ENCODE data around the gene CFAP46. TPM values are rescaled to one million over a fixed set of nuclear protein-coding genes. Genes with fewer than 3 reads are reported as not detected.

The CFAP46 gene
- 1.9 TPM for total RNA-seq
- long read RNA-seq, partial matches to known transcripts, result 0 of 1 reads
- long read RNA-seq, other reads (novel, unspliced or antisense), result 1 of 1 reads

DNA sequence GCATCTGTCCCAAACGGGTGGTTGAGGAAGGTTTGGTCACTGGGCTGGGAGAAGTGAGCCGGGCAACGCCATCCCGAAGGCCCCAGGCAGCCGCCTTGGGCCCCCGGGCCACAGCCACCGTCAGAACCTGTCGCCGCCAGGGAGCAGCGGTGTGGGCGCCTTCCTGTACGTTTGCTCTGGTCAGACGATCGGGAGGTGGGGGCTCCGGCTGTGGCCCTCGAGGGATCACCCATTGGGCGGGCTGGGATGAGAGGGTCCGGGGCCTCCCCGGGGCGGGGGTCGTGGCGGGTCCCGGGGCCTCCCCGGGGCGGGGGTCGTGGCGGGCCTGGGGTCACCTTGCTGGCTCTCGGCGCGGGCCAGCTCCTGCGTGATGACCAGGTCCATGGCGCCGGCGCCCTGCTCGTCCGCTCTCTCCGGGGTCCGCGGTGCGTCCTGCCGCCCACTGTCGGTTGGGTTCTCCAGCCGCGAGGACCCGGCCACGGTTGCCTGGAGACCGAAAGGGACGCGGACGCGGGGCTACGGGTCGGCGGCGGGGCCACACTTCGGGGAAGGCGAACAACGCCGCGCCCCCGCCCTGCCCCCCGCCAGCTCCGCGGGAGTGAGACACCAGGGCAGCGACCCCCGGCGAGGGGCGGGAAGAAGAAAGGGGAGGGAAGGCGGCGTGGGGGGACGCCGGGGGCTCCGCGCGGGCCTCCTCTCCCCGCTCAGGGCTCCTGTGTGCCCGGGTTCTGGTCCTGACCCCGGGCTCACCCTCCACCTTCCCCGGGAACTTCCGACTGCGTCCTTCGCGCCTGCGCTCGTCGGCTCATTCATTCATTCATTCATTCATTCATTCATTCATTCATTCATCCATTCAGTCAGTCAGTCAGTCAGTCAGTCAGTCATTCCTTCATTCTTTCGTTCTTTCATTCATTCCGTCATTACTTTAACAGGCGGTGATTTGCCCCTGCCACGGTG lies at the start of gene CFAP46:
Gene CFAP46, minus strand, starts transcription at position 470 of the 957 bp plus-strand sequence. Its CDS starts 86 bp downstream, at position 384.
- DNase-seq, result peak; percentile 67
- peak; percentile 92 for ATAC-seq (ENCODE audit: poor library complexity)
- intact Hi-C loops (cut with DNase I), result no loop called here

DNA sequence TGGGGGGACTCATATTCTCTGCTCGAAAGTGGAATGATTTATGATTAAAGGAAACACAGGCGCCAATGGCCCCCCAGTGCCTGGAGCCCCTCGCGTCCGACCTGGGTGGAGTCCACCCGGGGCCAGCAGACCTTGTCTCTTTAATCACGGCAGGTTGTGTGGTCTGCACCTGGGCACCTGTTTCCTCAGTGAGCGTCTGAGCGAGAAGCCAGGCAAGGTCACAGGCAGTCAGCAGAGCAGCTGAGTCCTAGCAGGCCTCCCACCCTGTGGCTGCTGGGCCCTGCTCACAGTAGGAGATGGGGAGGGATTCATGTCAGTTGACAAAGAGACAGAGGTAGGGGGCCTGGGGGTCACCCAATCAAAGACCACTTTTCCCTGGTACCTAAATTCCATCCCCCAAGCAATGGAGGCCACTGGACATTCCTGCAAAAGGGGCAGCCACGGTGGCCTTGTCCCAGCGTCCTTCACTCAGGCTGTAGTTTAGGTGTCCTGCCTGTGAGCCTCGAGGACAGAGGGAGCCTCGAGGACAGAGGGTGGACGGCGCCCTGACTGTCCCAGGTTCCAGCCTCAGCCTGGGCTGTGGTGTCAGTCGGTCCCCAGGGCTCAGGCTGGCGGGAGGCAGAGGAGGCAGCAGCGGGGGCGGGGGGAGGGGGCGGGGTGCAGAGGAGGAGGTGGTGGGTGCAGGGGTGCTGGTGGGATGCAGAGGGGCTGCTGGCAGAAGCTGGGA lies 49.5 kb upstream of the CFAP46 start:
- ATAC-seq (ENCODE audit: poor library complexity) (no peak), DNase-seq (peak; percentile 26)
- intact Hi-C loops (cut with DNase I), result no loop called here

- intact Hi-C loops (cut with DNase I), result no loop called here
- ATAC-seq (ENCODE audit: poor library complexity), result no peak
- no peak for DNase-seq
Measured at GRCh38 chr10:132990684-132991545, 48.5 kb upstream of the CFAP46 start.

DNA sequence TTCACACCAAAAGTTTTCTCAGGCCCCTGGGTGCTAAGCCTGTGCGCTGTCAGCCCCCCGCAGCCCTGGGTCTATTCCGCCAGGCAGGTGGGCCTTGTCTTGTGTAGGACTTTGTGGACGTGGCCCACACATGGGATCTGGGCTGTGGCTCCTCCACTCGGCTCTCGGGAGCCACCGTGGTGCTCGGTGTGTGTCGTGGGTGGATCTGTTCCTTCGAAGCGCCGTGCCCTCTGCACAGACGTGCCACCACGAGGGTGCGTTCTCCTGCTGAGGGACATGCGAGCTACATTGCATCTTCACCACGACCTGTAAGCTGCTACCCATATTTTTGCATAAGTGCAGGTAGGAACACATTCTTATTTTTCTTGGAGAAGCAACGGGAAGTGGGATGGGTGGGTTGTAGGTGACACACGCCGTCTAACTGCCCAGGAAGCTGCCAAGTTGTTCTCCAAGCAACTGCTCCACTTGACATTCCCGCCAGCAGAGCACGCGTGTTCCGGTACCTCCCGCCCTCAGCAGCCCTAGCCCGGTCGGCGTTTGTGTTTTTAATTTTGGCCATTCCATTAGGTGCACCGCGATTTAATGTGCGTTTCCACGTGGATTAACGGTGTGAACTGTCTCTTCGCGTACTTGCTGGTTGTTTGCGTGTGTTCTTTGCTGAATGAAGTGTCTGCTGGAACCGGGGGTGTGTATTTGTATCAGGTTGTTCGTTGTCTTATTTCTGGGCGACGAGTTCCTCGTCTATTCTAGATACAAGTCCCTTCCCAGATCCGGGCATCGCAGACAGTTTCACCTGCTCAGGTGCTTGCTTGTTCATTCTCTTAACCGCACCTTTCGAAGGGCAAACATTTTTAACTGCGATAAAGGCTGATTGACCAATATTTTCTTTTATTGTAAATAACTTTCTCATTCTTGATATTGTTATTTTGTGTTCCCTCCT lies 47.4 kb upstream of the CFAP46 start:
- intact Hi-C loops (cut with DNase I), result no loop called here
- DNase-seq, result no peak

DNA sequence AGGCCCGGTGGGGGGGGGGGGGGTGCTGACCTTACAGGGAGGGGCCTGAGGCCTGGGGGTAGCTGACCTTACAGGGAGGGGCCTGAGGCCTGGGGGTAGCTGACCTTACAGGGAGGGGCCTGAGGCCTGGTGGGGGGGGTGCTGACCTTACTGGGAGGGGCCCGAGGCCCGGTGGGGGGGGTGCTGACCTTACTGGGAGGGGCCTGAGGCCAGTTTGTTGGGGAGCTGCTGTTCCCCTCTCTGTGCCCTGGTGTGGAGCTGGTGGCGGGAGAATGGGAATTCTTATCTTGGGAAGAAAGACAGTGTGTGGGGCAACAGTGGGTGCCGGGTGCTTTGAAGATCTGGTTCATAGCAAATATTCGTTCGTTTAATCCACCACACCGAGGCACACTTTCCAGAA lies 46.6 kb upstream of the CFAP46 start:
- intact Hi-C loops (cut with DNase I), result no loop called here

More for the DNA sequence above, 47.4 kb upstream of the CFAP46 start:
- no peak for ATAC-seq (ENCODE audit: poor library complexity)

DNA sequence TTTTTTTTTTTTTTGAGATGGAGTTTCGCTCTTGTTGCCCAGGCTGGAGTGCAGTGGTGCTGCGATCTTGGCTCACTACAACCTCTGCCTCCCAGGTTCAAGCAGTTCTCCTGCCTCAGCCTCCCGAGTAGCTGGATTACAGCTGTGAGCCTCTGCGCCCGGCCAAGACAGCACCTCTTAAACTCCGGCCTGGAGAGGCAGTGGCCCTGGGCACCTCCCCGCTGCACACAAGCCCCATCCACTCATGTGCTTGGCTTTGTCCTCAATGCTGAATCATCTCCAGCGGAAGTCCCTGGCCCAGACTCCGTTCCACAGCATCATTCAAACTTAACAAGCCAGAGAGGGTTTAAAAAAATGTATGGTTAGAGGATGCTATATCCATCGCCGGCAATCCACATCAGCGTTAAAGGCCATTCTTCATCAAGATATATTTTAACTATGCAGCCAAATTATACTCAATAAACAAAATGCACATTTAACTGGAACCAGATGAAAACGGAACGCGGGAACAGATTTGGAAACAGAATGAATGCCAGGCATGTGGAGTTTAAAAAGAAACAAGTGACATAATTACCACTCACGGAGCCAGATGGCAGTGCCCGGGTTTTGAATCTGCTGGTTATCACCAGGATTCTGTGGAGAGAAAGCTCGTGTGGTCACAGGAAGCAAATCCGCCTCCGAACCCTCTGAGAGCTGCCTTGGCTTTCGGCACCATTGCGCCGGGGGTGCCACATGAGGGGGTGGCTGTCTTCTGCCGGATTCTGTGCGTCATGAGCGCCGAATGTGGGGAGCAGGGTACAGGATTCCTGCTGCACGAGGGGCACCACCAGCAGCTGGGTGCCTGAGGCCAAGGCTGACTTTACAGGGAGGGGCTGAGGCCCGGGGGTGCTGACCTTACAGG lies 45.6 kb upstream of the CFAP46 start:
- no peak for DNase-seq
- intact Hi-C loops (cut with DNase I), result no loop called here
- no peak for ATAC-seq (ENCODE audit: poor library complexity)

More for the DNA sequence above, 46.6 kb upstream of the CFAP46 start:
- no peak for DNase-seq
- ATAC-seq (ENCODE audit: poor library complexity), result no peak

DNA sequence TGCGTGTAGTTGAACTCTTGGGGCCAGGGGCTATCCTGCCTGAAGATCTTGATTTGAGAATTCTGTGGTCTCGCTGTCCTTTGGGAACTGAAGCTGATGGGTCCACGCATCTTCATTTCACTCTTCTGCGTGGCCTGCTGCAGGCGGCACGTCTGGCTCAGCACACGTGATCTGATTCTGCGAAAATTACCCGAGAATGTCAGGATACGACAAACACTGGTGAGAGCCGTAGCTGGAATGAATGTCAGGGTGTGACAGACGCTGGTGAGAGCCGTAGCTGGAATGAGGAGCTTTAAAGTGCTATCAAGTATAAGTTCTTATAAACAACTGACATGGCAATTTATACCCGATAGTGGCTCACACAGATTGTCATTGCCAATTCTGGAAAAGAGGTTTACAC lies 44.6 kb upstream of the CFAP46 start:
- no peak for ATAC-seq (ENCODE audit: poor library complexity)
- no peak for DNase-seq
- intact Hi-C loops (cut with DNase I), result no loop called here

DNA sequence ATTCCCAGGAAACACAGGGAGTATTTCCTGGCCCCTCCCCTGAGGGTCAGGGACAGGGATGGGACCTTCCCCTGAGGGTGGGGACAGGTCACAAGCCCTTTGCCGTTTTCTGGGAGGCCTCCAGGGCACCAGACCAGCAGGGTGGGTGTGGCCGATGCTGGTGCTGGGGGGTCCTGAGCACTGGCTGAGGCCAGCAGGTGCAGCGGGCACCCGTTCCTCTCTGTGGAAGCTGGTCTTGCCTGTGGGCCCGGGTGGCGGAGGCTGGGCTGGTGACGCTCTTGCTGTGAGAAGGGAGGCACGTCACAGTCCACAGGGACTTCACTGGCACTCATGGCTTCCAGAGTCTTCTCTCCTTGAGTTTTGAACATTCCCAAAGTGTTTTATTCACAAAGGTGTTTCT lies 44.2 kb upstream of the CFAP46 start:
- no peak for ATAC-seq (ENCODE audit: poor library complexity)
- no peak for DNase-seq
- intact Hi-C loops (cut with DNase I), result no loop called here

DNA sequence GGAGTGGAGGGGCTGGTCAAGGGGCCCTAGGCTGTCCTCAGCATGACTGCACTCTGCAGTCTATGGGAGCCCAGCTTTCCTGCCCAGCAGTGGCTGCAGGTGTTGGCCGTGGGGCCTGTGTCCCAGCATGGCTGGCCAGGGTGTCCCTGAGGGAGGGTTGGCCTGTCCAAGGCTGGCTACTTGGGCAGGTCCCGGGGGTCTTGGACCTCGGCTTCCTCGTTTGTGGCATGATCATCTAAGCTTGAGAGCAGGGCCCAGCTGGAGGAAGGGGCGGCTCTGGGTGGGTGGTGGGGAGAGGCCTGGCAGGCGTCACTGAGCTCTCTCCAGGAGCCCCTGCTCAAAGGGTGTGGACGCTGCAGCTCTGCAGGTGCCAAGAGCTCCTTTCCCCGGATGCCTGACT lies 43.7 kb upstream of the CFAP46 start:
- intact Hi-C loops (cut with DNase I), result no loop called here
- DNase-seq (no peak), ATAC-seq (ENCODE audit: poor library complexity) (no peak)

GRCh38 chr10:132985546-132985900 lies 43.2 kb upstream of the CFAP46 start:
- no peak for ATAC-seq (ENCODE audit: poor library complexity)
- intact Hi-C loops (cut with DNase I), result no loop called here
- DNase-seq, result no peak

- ATAC-seq (ENCODE audit: poor library complexity) (peak; percentile 20), DNase-seq (no peak)
- intact Hi-C loops (cut with DNase I), result no loop called here
Measured at GRCh38 chr10:132984801-132985545, 42.6 kb upstream of the CFAP46 start.

DNA sequence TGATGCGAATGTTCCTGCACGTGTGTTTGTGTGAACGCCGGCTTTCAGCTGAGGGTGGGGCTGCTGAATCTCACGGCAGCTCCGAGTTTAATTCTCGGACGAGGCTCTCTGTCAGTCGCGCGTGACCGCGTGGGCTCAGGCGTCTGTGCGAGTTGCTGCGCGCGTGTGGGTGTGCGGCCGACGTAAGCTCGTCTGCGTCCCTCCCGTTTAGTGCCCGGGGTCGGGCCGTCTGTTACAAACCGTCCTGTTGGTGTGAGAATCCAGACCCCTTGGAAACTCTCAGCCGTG lies 41.6 kb upstream of the CFAP46 start:
- no peak for DNase-seq
- intact Hi-C loops (cut with DNase I), result no loop called here

GRCh38 chr10:132983252-132984007 lies 41.1 kb upstream of the CFAP46 start:
- ATAC-seq (ENCODE audit: poor library complexity), result no peak
- intact Hi-C loops (cut with DNase I), result no loop called here
- DNase-seq, result no peak

More for the DNA sequence above, 41.6 kb upstream of the CFAP46 start:
- no peak for ATAC-seq (ENCODE audit: poor library complexity)

- intact Hi-C loops (cut with DNase I), result no loop called here
- DNase-seq (no peak), ATAC-seq (ENCODE audit: poor library complexity) (no peak)
Measured at GRCh38 chr10:132982301-132982989, 40.1 kb upstream of the CFAP46 start.

DNA sequence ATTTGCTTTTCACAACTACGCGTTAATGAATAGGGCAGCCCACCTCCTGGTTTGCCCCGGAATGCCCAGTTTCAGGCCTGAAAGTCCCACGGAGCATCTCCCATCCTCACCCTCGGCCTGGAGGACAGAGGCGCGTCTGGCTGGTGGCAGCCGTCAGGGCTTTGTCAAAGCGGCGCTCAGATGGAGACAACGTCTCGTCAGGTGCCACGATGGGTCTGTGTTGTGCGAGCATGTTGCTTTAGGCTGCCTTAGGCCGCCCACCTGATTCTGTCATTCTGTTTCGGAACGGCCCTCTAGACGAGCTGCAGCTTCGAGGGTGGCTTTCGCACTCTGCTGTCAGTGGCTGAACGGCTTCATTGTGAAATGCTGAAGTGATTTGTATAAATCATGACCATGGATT lies 39.4 kb upstream of the CFAP46 start:
- ATAC-seq (ENCODE audit: poor library complexity) (no peak), DNase-seq (no peak)
- intact Hi-C loops (cut with DNase I), result no loop called here

Data from Right ventricle myocardium superior (tissue), 1 donor.